GM19463 (cell line): ENCODE data around the gene TFDP3.
A peak's percentile ranks its signal among the peaks of the same experiment; 100 is the strongest.

Experiments
- ATAC-seq: cut with Tn5 transposase; IDR thresholded peaks from one replicate; pipeline ENCODE4 v1.9.1; 2021; ENCODE audit warnings: mild to moderate bottlenecking, moderate library complexity; ENCODE audit not compliant: unreplicated experiment

Gene TFDP3

GRCh38 chrX:133188631-133189030 lies 29.5 kb downstream of the TFDP3 start:
- no peak for ATAC-seq

GRCh38 chrX:133185938-133186337 lies 32.2 kb downstream of the TFDP3 start:
- ATAC-seq, result no peak

GRCh38 chrX:133185119-133185518 lies 33.0 kb downstream of the TFDP3 start:
- ATAC-seq, result no peak

- no peak for ATAC-seq
These were observed 34.3 kb downstream of the TFDP3 start for GRCh38 chrX:133183806-133184205.

GRCh38 chrX:133179500-133179899 lies 38.7 kb downstream of the TFDP3 start:
- ATAC-seq, result no peak

GRCh38 chrX:133177202-133177601 lies 41.0 kb downstream of the TFDP3 start:
- ATAC-seq, result no peak

GRCh38 chrX:133175605-133176004 lies 42.5 kb downstream of the TFDP3 start:
- no peak for ATAC-seq

GRCh38 chrX:133175162-133175561 lies 43.0 kb downstream of the TFDP3 start:
- ATAC-seq, result no peak

GRCh38 chrX:133171962-133172708 lies 46.0 kb downstream of the TFDP3 start:
- peak; percentile 86 for ATAC-seq
